Esophagus muscularis mucosa (tissue), 4 donors: ENCODE data around the gene EPB41.

Source experiments
- EP300 ChIP-seq: sonication (generic); formaldehyde crosslinking; IDR thresholded peaks from one replicate; pipeline ENCODE4 v1.6.1; 2017; ENCODE audit warnings: antibody characterized with exemption
- POLR2A ChIP-seq: fragments of 450-650 bp; IDR thresholded peaks from one replicate; pipeline ENCODE4 v1.6.1; 2017; ENCODE audit warnings: antibody characterized with exemption, moderate library complexity, mild to moderate bottlenecking, low read depth
- POLR2AphosphoS5 ChIP-seq, 2 donors: sonication (generic); formaldehyde crosslinking; IDR thresholded peaks; one replicate each; pipeline ENCODE4 v1.6.1; 2017; ENCODE audit warnings: antibody characterized with exemption in 2 of 2
- TF ChIP-seq, protein P1 (sequence below), 3 experiments: fragments of 200-600 bp in 2 of 3; fragments of 450-650 bp in 1 of 3; sonication (generic) in 2 of 3; IDR thresholded peaks; one replicate each; pipeline ENCODE4 v1.5.1; 2017 to 2019; ENCODE audit warnings: antibody characterized with exemption in 3 of 3, mild to moderate bottlenecking in 2 of 3, moderate library complexity in 1 of 3

DNA sequence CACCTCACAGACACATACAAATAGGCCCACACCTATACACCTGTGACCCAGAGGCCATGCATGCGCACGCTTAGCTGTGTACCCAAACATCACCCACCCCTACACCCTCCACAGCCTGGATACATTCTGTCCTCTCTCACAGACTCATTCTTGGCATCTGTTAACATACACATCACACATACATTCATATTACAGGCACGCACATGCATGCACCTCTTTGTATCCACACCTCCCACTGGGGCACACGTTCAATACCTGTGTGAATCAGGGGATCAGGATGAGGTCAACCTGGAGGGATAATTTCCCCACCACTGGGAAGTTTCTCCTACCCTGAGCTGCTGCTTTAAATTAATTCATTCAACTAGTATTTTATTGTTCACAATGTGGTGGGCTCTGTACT is 35.6 kb upstream of the EPB41 start:
- TF ChIP-seq, protein P1, sequence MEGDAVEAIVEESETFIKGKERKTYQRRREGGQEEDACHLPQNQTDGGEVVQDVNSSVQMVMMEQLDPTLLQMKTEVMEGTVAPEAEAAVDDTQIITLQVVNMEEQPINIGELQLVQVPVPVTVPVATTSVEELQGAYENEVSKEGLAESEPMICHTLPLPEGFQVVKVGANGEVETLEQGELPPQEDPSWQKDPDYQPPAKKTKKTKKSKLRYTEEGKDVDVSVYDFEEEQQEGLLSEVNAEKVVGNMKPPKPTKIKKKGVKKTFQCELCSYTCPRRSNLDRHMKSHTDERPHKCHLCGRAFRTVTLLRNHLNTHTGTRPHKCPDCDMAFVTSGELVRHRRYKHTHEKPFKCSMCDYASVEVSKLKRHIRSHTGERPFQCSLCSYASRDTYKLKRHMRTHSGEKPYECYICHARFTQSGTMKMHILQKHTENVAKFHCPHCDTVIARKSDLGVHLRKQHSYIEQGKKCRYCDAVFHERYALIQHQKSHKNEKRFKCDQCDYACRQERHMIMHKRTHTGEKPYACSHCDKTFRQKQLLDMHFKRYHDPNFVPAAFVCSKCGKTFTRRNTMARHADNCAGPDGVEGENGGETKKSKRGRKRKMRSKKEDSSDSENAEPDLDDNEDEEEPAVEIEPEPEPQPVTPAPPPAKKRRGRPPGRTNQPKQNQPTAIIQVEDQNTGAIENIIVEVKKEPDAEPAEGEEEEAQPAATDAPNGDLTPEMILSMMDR (IDR thresholded peaks at IDR 0.05): no peak
- no peak for TF ChIP-seq POLR2A
- TF ChIP-seq POLR2AphosphoS5 (IDR thresholded peaks at IDR 0.05): no peak
- TF ChIP-seq EP300: no peak
